ENCODE results near the gene GRPEL1. TPM values are rescaled to one million over a fixed set of nuclear protein-coding genes. Genes with fewer than 3 reads are reported as not detected.

GRPEL1 gene
- total and polyA plus RNA-seq, 10 of the 15 experiments (the other 5 are each of a cell fraction or from before 2014, with no cell fraction given): 30.8 to 119 (median 67.6) TPM

DNA sequence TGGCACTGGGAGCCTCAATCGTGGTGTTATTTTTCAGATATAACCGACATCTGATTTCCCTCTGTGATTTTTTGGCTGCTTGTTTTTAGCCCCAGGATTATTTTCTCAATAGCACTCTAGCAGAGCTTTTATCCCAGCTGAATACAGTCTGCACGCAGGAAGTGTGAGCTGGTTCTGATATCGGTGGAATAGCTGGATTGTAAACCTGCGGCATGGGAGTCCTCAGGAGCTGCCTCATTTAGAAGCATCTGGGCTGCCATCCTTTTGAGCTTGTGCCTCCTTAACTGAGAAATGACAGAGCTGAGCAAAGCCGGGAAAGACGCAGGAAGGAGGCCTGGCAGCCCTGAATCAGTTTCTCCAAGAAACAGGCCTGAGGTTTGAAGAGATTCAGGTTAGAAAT, 28.4 kb upstream of the GRPEL1 start:
- intact Hi-C loops (cut with micrococcal nuclease; ENCODE audit: unreplicated experiment) (no loop called here), in situ Hi-C loops (cut with MboI) (no loop called here)
- no peak for FAIRE-seq
- BruUV-seq (replicated peaks): no TSS peak
- no peak overlapping the region for H3K4me2 ChIP-seq (ENCODE audit: control insufficient read depth, insufficient read depth)
- WGBS (ENCODE audit: insufficient coverage, insufficient replicate concordance, low lambda C conversion rate, missing lambda C conversion rate): 55% methylated on average over 6 of the region's 7 CpGs
- no peak for DNase-seq (ENCODE audit: low read depth, low spot score)
- H3K36me3 ChIP-seq (ENCODE audit: control insufficient read depth in 2 of 2, insufficient read depth in 2 of 2, low read length in 1 of 2): no peaks in the 10 kb centered on the region
- CTCF ChIA-PET: no interaction called here
- H4K20me1 ChIP-seq (ENCODE audit: control insufficient read depth, insufficient read depth): no peaks in the 10 kb centered on the region
- H3K4me1 ChIP-seq (ENCODE audit: control insufficient read depth, insufficient read depth, low read length): no peaks in the 10 kb centered on the region
- POLR2A ChIA-PET: no interaction called here
- H3K27me3 ChIP-seq (replicated peaks in 1 of 2; ENCODE audit: control insufficient read depth in 2 of 2, insufficient read depth in 2 of 2, low read length in 1 of 2): peaks cover 0 to 4% of the 10 kb centered on the region in 2 experiments; a peak in 2 of 4 replicates
- H3K27ac ChIP-seq (ENCODE audit: control insufficient read depth, insufficient read depth): no peak overlapping the region
- H3K9me3 ChIP-seq (replicated peaks; ENCODE audit: control insufficient read depth, insufficient read depth, low read length): no peaks in the 10 kb centered on the region
- no peak overlapping the region for H3K9ac ChIP-seq (ENCODE audit: control insufficient read depth, insufficient read depth, low read length)
- SMC1A ChIA-PET (ENCODE audit: uncharacterized antibody, unreplicated experiment): no interaction called here
- TF ChIP-seq CEBPZ (IDR thresholded peaks at IDR 0.05; ENCODE audit: low read depth, low read length): no peak
- no peak for TF ChIP-seq MXI1 (IDR thresholded peaks at IDR 0.05; ENCODE audit: low read depth, low read length)
- TF ChIP-seq SRF (IDR thresholded peaks at IDR 0.05; ENCODE audit: low read depth in 2 of 2, low read length in 2 of 2): no peak
- TF ChIP-seq RAD21 (IDR thresholded peaks at IDR 0.05; ENCODE audit: insufficient read depth, low read depth, low read length): no peak
- TF ChIP-seq E2F4 (IDR thresholded peaks at IDR 0.05; ENCODE audit: low read depth, low read length): no peak
- no peak for TF ChIP-seq RUNX3 (IDR thresholded peaks at IDR 0.05; ENCODE audit: low read length)
- no peak for TF ChIP-seq GABPA (IDR thresholded peaks at IDR 0.05; ENCODE audit: low read depth)
- no peaks in the 10 kb centered on the region for H3K79me2 ChIP-seq (ENCODE audit: control insufficient read depth, insufficient read depth, low read length)
- H2AFZ ChIP-seq (ENCODE audit: control insufficient read depth, low read depth, low read length): no peak overlapping the region
- H3K4me3 ChIP-seq: no peak overlapping the region
- no peak for ATAC-seq
- RAD21 ChIA-PET (ENCODE audit: unreplicated experiment): no interaction called here
